ENCODE measurements around the gene CARS2.

DNA sequence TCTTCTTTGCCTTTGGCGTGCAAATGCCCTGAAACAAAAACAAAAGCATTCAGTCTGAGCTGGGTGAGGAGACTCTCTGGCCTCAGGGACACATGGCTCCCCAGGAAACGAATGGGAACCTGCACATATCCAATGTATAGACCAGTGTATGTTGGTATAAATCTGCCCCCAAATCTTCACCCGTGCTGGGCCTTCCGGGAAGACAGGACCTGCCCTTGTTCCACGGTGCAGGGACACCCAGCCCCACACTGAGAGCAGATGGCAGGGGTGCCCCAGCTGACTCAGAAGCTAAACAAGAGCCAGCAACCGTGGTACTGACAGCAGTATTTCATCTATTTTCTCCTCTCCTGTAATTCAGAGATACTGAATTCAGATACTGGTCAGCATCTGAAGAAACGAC lies 42.4 kb downstream of the CARS2 start:
- TF ChIP-seq, protein P1, sequence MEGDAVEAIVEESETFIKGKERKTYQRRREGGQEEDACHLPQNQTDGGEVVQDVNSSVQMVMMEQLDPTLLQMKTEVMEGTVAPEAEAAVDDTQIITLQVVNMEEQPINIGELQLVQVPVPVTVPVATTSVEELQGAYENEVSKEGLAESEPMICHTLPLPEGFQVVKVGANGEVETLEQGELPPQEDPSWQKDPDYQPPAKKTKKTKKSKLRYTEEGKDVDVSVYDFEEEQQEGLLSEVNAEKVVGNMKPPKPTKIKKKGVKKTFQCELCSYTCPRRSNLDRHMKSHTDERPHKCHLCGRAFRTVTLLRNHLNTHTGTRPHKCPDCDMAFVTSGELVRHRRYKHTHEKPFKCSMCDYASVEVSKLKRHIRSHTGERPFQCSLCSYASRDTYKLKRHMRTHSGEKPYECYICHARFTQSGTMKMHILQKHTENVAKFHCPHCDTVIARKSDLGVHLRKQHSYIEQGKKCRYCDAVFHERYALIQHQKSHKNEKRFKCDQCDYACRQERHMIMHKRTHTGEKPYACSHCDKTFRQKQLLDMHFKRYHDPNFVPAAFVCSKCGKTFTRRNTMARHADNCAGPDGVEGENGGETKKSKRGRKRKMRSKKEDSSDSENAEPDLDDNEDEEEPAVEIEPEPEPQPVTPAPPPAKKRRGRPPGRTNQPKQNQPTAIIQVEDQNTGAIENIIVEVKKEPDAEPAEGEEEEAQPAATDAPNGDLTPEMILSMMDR (conservative IDR thresholded peaks at IDR 0.05): no peak
- no peak for TF ChIP-seq ZFX (IDR thresholded peaks at IDR 0.05)

Measured in C4-2B (cell line).